Camera-type eye (tissue), 1 donor: ENCODE data around the gene LAMB4. TPM values are rescaled to one million over a fixed set of nuclear protein-coding genes. Genes with fewer than 3 reads are reported as not detected.

Source experiments
- total RNA-seq: library from RNA; depleted of rRNA; stranded (reverse); fragments of >200 nt; gene quantifications from one replicate; pipeline ENCODE4 v1.2.3, GENCODE V29; 2014

Gene LAMB4
- 3.7 TPM for total RNA-seq

GRCh38 chr7:108130261-108130660 is at the start of gene LAMB4:
Gene LAMB4, minus strand, starts transcription at chr7:108130361. Its CDS starts 7,197 bp downstream, at chr7:108123164.

GRCh38 chr7:108002726-108003598 is 127.2 kb downstream of the LAMB4 start, which contains the start of gene LAMB1:
Gene LAMB1, minus strand, starts transcription at chr7:108003161. Its CDS starts 276 bp downstream, at chr7:108002885.

Other genes with a start within 250 kb of the LAMB4 start
- gene DLD, start 239.2 kb downstream of the LAMB4 start, total RNA-seq = 124 TPM
- gene LAMB1, start 127.2 kb downstream of the LAMB4 start, total RNA-seq = 206 TPM